Keratinocyte (primary cell): ENCODE measurements around the gene AHCTF1. TPM values are rescaled to one million over a fixed set of nuclear protein-coding genes. Genes with fewer than 3 reads are reported as not detected.

Experiments
- DNase-seq: peaks from one replicate; pipeline ENCODE4 v3.0.0-alpha.2; 2011; ENCODE audit warnings: low read depth, missing footprints, low spot score
- FAIRE-seq: peaks from 2 replicates; lab custom pipeline; 2011; peaks lifted over from hg19 to GRCh38; lab: Jason Lieb, UNC
- H2AFZ ChIP-seq: 2 replicates; pipeline ENCODE4 v1.6.0; 2012; ENCODE audit warnings: low read length, control low read depth, inconsistent platforms; ENCODE audit not compliant: control insufficient read depth
- H3K27ac ChIP-seq: 2 replicates; pipeline ENCODE4 v1.5.1; 2011; ENCODE audit warnings: low read length; ENCODE audit not compliant: control insufficient read depth, insufficient read depth
- H3K27me3 ChIP-seq: 3 replicates; pipeline ENCODE4 v1.6.0; 2011; ENCODE audit warnings: low read length; ENCODE audit not compliant: control insufficient read depth, insufficient read depth; ENCODE audit errors: extremely low read depth
- H3K36me3 ChIP-seq, 2 experiments: 2 replicates in 1 of 2; 3 replicates in 1 of 2; pipeline ENCODE4 v1.5.1; 2011; ENCODE audit warnings: low read length in 2 of 2, mild to moderate bottlenecking in 1 of 2; ENCODE audit not compliant: control insufficient read depth in 2 of 2, insufficient read depth in 2 of 2; ENCODE audit errors: extremely low read depth in 1 of 2
- H3K4me1 ChIP-seq: 3 replicates; pipeline ENCODE4 v1.5.1; 2011; ENCODE audit warnings: low read length; ENCODE audit not compliant: control insufficient read depth, insufficient read depth; ENCODE audit errors: extremely low read depth
- H3K4me2 ChIP-seq: 3 replicates; pipeline ENCODE4 v1.6.0; 2011; ENCODE audit warnings: low read depth, low read length; ENCODE audit not compliant: control insufficient read depth, insufficient read depth; ENCODE audit errors: extremely low read depth
- H3K4me3 ChIP-seq, 3 experiments: fragments of 200-600 bp in 1 of 3; sonication (generic) in 1 of 3; 2 replicates in 2 of 3; 3 replicates in 1 of 3; pipeline ENCODE4 v1.5.1; 2011 to 2016; ENCODE audit warnings: low read length in 3 of 3, mild to moderate bottlenecking in 3 of 3, control low read depth in 2 of 3, inconsistent platforms in 1 of 3, low read depth in 1 of 3, mixed read lengths in 1 of 3, mixed run types in 1 of 3, moderate library complexity in 1 of 3; ENCODE audit not compliant: control insufficient read depth in 2 of 3, insufficient read depth in 2 of 3; ENCODE audit errors: extremely low read depth in 1 of 3
- H3K79me2 ChIP-seq: 2 replicates; pipeline ENCODE4 v1.6.0; 2012; ENCODE audit warnings: low read length; ENCODE audit not compliant: control insufficient read depth, insufficient read depth
- H3K9ac ChIP-seq: 3 replicates; pipeline ENCODE4 v1.6.0; 2011; ENCODE audit warnings: low read length; ENCODE audit not compliant: control insufficient read depth, insufficient read depth; ENCODE audit errors: extremely low read depth
- H3K9me1 ChIP-seq: 3 replicates; pipeline ENCODE4 v1.6.0; 2011; ENCODE audit warnings: low read length; ENCODE audit not compliant: control insufficient read depth, insufficient read depth; ENCODE audit errors: extremely low read depth
- H3K9me3 ChIP-seq: 2 replicates; pipeline ENCODE4 v1.5.1; 2012; ENCODE audit warnings: low read depth, low read length; ENCODE audit not compliant: control insufficient read depth
- H4K20me1 ChIP-seq: 3 replicates; pipeline ENCODE4 v1.6.0; 2011; ENCODE audit warnings: low read length; ENCODE audit not compliant: control insufficient read depth, insufficient read depth; ENCODE audit errors: extremely low read depth
- CTCF ChIP-seq, 3 experiments: IDR thresholded peaks in 1 of 3; conservative IDR thresholded peaks in 1 of 3; optimal IDR thresholded peaks in 1 of 3; 2 replicates in 2 of 3; 3 replicates in 1 of 3; pipeline versions ENCODE3 to v1.5.1; 2011; ENCODE audit warnings: low read length in 3 of 3, mild to moderate bottlenecking in 3 of 3, moderate library complexity in 2 of 3, control low read depth in 1 of 3, inconsistent platforms in 1 of 3; ENCODE audit not compliant: insufficient read depth in 2 of 3; ENCODE audit errors: extremely low read depth in 1 of 3
- EZH2 ChIP-seq: IDR thresholded peaks from one replicate; pipeline ENCODE4 v1.6.1; 2012; ENCODE audit warnings: inconsistent platforms, mild to moderate bottlenecking, low read length, moderate library complexity
- dilution Hi-C: fragments of 300-500 bp; cut with MboI; formaldehyde crosslinking; loops from one replicate; pipeline ENCODE4 v1.7.0; 2020; ENCODE audit warnings: low sequenced_read_pairs; ENCODE audit not compliant: extremely low pct_ligation_motif_present
- polyA plus RNA-seq, 5 experiments: library from polyadenylated mRNA; depleted of rRNA in 3 of 5; stranded (reverse) in 3 of 5; stranded (forward) in 1 of 5; unstranded in 1 of 5; fragments of >200 nt; gene quantifications; 1 replicate in 1 of 5; 2 replicates in 3 of 5; 3 replicates in 1 of 5; pipeline versions ENCODE4 v1.2.1 to v1.2.3, GENCODE V29; 2011 to 2012; ENCODE audit warnings: missing spikeins in 2 of 5, low read depth in 1 of 5, low replicate concordance in 1 of 5

The AHCTF1 gene
- polyA plus RNA-seq, 1 donor (not counting 4 experiments of a cell fraction or from before 2014, with no cell fraction given), result 22.2 TPM

GRCh38 chr1:246978785-246979184, 47.0 kb upstream of the AHCTF1 start:
- dilution Hi-C loops, result no loop called here
- Histone ChIP-seq H3K4me3 (no peak overlapping the region), H3K9ac (no peak overlapping the region), H3K36me3 (no peaks in the 10 kb centered on the region), H3K79me2 (no peaks in the 10 kb centered on the region), H3K4me1 (no peaks in the 10 kb centered on the region), H3K9me3 (no peaks in the 10 kb centered on the region), H3K27me3 (no peaks in the 10 kb centered on the region), H2AFZ (no peak overlapping the region), H4K20me1 (no peaks in the 10 kb centered on the region), H3K27ac (no peak overlapping the region), H3K4me2 (no peak overlapping the region), H3K9me1 (no peaks in the 10 kb centered on the region)
- TF ChIP-seq EZH2 (no peak), CTCF (optimal IDR thresholded peaks at IDR 0.05 in 1 of 3, IDR thresholded peaks at IDR 0.05 in 1 of 3, conservative IDR thresholded peaks at IDR 0.05 in 1 of 3; ENCODE audit: extremely low read depth in 1 of 3, insufficient read depth in 2 of 3, low read length in 3 of 3) (no peak)
- DNase-seq (no peak), FAIRE-seq (no peak)

GRCh38 chr1:246978281-246978680, 46.5 kb upstream of the AHCTF1 start:
- Histone ChIP-seq H3K4me1 (no peaks in the 10 kb centered on the region), H3K9me3 (no peaks in the 10 kb centered on the region), H3K4me3 (no peak overlapping the region), H3K4me2 (no peak overlapping the region), H3K9ac (no peak overlapping the region), H3K27ac (no peak overlapping the region), H3K27me3 (no peaks in the 10 kb centered on the region), H3K36me3 (no peaks in the 10 kb centered on the region), H3K79me2 (no peaks in the 10 kb centered on the region), H3K9me1 (no peaks in the 10 kb centered on the region), H2AFZ (no peak overlapping the region), H4K20me1 (no peaks in the 10 kb centered on the region)
- dilution Hi-C loops, result no loop called here
- TF ChIP-seq EZH2 (no peak), CTCF (optimal IDR thresholded peaks at IDR 0.05 in 1 of 3, IDR thresholded peaks at IDR 0.05 in 1 of 3, conservative IDR thresholded peaks at IDR 0.05 in 1 of 3; ENCODE audit: extremely low read depth in 1 of 3, insufficient read depth in 2 of 3, low read length in 3 of 3) (no peak)
- no peak for FAIRE-seq
- no peak for DNase-seq
